PC-9 (cell line): Measurements from ENCODE around the gene ARID4B.

Experiments used
- CTCF ChIP-seq: fragments of 200-600 bp; sonication (generic); conservative IDR thresholded peaks from 2 replicates; pipeline ENCODE4 v1.6.1; 2017; ENCODE audit warnings: mixed run types, antibody characterized with exemption, mild to moderate bottlenecking, moderate library complexity
- EZH2 ChIP-seq: fragments of 200-600 bp; sonication (generic); IDR thresholded peaks from 2 replicates; pipeline ENCODE4 v1.8.0; 2017; ENCODE audit warnings: antibody characterized with exemption, low read depth

- TF ChIP-seq CTCF (no peak), EZH2 (no peak)
Observed at GRCh38 chr1:235325139-235325538, 2.8 kb downstream of the ARID4B start.
